ENCODE measurements around the gene KCNIP4. TPM values are rescaled to one million over a fixed set of nuclear protein-coding genes. Genes with fewer than 3 reads are reported as not detected.

Gene KCNIP4
- total and polyA plus RNA-seq, 2 donors (not counting 3 experiments of a cell fraction or from before 2014, with no cell fraction given), result not detected

DNA sequence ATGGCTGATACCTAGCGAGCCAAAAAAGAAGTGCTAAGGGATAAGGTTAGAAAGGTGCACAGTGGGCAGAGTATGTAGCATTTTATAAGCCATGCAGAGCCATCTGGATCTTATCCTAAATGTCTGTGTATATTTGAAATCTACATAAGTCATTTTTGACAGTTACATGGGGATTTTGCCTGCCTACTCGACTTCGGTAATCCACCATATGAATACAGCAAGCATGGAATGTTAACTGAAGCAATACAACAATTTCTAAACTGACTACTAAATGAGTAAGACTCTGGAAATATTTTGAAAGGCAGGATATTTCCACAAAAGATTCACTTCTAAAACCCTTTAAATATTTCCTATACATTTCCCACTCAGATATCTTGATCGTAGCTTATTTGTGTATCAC lies 122.5 kb downstream of the KCNIP4 start:
- Histone ChIP-seq H3K9me1 (replicated peaks; ENCODE audit: control insufficient read depth, extremely low read depth, insufficient read depth, low read length) (no peaks in the 10 kb centered on the region), H3K4me2 (ENCODE audit: insufficient read depth, low read length) (no peak overlapping the region), H3K27me3 (ENCODE audit: control insufficient read depth in 2 of 2, insufficient read depth in 2 of 2, low read length in 2 of 2) (no peaks in the 10 kb centered on the region), H3K4me1 (ENCODE audit: control insufficient read depth, extremely low read depth, insufficient read depth, low read length) (peaks cover 2% of the 10 kb centered on the region), H3K36me3 (ENCODE audit: control insufficient read depth in 2 of 2, extremely low read depth in 1 of 2, insufficient read depth in 2 of 2, low read length in 2 of 2) (no peaks in the 10 kb centered on the region), H2AFZ (ENCODE audit: low read depth, low read length) (no peak overlapping the region), H3K9me3 (replicated peaks; ENCODE audit: control insufficient read depth, insufficient read depth, low read length) (no peaks in the 10 kb centered on the region), H4K20me1 (replicated peaks; ENCODE audit: control insufficient read depth, extremely low read depth, insufficient read depth, low read length) (no peaks in the 10 kb centered on the region), H3K79me2 (ENCODE audit: control insufficient read depth, insufficient read depth, low read length) (no peaks in the 10 kb centered on the region), H3K9ac (replicated peaks; ENCODE audit: extremely low read depth, insufficient read depth, low read length) (no peak overlapping the region), H3K27ac (ENCODE audit: insufficient read depth, low read depth, low read length) (no peak overlapping the region), H3K4me3 (replicated peaks in 1 of 3; ENCODE audit: insufficient read depth in 1 of 3, low read depth in 1 of 3, low read length in 3 of 3) (no peak overlapping the region)
- intact Hi-C loops (cut with micrococcal nuclease), result no loop called here
- BruUV-seq (replicated peaks), result no TSS peak
- DNase-seq (ENCODE audit: low read depth, low spot score) (no peak), FAIRE-seq (no peak)
- dilution Hi-C loops (cut with MboI; ENCODE audit: extremely low pct_ligation_motif_present, low sequenced_read_pairs), result no loop called here
- TF ChIP-seq POLR2A (IDR thresholded peaks at IDR 0.05; ENCODE audit: low read depth, low read length) (no peak), MYC (IDR thresholded peaks at IDR 0.05; ENCODE audit: low read depth, low read length) (no peak), EZH2 (IDR thresholded peaks at IDR 0.05; ENCODE audit: borderline replicate concordance, low read depth, low read length, severe bottlenecking) (no peak), GATA2 (IDR thresholded peaks at IDR 0.05; ENCODE audit: insufficient read depth, insufficient read length, low read depth, low read length) (no peak), POLR2AphosphoS5 (IDR thresholded peaks at IDR 0.05; ENCODE audit: insufficient read depth, low read depth, low read length) (no peak), JUN (IDR thresholded peaks at IDR 0.05; ENCODE audit: borderline replicate concordance, insufficient read depth, insufficient read length, low read depth) (no peak), FOS (IDR thresholded peaks at IDR 0.05; ENCODE audit: borderline replicate concordance, insufficient read depth, low read length) (no peak)
- TF ChIP-seq, protein P1, sequence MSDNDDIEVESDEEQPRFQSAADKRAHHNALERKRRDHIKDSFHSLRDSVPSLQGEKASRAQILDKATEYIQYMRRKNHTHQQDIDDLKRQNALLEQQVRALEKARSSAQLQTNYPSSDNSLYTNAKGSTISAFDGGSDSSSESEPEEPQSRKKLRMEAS (IDR thresholded peaks at IDR 0.05; ENCODE audit: insufficient read depth, insufficient read length), result no peak
- TF ChIP-seq, protein P2, sequence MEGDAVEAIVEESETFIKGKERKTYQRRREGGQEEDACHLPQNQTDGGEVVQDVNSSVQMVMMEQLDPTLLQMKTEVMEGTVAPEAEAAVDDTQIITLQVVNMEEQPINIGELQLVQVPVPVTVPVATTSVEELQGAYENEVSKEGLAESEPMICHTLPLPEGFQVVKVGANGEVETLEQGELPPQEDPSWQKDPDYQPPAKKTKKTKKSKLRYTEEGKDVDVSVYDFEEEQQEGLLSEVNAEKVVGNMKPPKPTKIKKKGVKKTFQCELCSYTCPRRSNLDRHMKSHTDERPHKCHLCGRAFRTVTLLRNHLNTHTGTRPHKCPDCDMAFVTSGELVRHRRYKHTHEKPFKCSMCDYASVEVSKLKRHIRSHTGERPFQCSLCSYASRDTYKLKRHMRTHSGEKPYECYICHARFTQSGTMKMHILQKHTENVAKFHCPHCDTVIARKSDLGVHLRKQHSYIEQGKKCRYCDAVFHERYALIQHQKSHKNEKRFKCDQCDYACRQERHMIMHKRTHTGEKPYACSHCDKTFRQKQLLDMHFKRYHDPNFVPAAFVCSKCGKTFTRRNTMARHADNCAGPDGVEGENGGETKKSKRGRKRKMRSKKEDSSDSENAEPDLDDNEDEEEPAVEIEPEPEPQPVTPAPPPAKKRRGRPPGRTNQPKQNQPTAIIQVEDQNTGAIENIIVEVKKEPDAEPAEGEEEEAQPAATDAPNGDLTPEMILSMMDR (IDR thresholded peaks at IDR 0.05; ENCODE audit: extremely low read depth in 1 of 2, insufficient read depth in 1 of 2, low read depth in 1 of 2, low read length in 2 of 2), result no peak
- ChIA-PET POLR2A (no interaction called here), CTCF (interaction anchor here (1.3 to 2.8 kb wide), 2 partner anchors 10 to 37 kb away, joined by 4 to 10 read pairs; no protein-coding TSS in a partner anchor)

Data from endothelial cell of umbilical vein (primary cell).